Stimulated activated CD4-positive, alpha-beta T cell treated with anti-CD3 and anti-CD28 coated beads, Interleukin-2, amount 100 ng/mL, for 24 hours (primary cell): ENCODE data around the gene ZFHX3.

Experiments
- DNase-seq, 2 donors: peaks; one replicate each; pipeline ENCODE4 v3.0.0-alpha.2; 2020

Gene ZFHX3

DNA sequence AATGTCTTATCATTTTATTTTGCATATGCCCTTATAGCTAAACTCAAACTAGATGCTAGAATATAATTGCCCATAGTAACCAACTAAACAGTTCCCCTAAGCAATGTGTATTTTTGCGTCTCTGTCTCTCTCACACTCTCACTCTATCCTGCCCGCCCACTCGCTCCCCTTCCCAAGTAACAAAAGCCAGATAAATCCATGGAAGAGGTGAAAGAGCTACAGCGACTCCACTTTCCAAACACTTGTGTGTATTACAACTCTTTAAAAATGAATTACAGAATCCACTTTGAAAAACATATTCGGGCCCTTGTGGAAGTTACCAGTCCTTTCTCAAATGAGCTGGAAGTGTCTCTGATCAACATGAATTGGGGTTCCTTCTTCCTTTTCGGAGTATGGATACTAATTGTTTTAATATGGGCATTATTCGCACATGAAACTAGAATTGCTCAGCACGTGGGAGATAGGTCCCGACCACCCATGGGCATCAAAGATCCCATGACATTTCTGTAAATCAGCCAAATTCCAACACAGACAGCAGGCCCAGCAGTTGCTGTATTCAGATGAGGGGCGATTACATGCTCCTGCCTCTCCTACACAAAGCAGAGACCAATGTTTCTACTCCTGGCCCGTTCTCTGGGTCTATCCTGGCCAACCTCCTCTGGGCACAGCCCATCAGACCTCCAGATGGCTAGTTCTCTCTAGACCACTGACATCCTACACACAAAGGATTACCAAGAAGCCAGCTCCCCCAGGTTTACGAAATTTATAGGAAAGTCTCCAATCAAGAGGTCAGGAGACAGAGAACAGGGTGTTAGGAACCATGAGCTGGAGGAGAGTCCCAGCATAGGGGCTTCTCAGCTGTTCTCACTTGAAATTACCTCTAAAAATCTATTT lies 121.5 kb downstream of the ZFHX3 start:
- DNase-seq: no peak

DNA sequence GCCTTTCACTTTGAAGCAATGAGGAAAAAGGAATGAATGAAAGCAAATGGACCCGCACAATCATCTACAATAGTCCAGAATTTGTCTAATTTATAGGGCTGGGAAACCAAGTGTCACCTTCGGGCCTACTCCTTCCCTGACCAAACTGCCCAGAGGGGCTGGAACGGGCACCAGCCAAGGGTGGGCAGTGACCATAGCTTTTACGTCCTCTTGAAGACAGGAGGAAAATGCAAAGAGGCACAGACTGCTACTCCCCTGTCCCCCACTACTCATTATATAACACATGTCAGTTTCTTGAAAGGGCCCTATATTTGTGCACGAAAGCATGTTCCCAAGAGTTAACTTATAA lies 122.3 kb downstream of the ZFHX3 start:
- no peak for DNase-seq

DNA sequence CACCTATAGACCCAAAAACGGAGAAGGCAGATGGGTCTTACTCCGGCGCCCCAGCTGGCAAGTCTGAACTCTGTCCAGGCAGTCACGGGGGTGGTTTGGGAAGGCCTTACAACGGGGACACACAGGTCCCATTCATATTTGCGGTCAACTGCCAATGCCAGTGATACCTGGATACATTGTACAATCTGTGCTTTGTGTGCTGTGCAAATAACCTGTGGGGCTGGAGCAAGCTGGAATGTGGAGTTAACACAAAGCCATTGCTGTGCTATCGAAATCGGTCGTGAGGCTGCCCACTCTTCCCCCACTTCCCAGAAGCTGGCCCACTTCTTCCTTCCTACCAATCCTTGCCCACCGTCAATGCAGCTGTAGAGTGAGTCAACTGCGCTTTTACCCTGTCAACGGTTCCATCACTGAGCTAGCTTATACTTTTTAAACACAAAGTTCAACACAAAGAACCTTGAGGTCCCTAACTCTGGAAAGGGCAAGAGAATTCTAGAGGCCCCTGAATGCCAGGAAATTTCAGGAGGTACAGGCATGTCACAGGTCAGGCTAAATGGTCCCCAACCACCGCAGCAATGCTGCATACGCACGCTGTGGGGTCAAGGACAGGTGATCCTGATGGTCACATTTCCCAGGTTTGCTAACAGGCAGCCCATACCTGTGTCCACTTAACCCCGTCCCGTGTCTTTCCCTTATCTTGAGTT lies 122.8 kb downstream of the ZFHX3 start:
- no peak for DNase-seq

DNA sequence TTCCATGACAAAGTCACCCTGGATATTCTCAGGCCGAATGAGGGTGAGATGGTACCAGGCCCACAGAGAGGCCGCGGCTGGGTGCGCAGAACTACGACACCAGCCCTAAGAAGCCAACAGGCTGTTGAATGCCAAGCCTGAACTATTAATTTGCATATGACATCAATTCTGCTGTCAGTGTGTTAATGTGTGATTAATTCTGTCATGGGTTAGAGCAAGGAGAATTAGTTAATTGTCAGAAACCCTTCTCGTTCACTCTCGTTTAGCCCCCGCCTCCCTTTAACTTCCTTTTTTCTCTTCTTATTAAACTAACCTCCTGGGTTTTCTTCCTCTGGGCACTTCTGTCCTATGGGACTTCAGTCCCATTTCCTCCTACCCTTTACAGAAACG lies 123.4 kb downstream of the ZFHX3 start:
- DNase-seq: no peak

DNA sequence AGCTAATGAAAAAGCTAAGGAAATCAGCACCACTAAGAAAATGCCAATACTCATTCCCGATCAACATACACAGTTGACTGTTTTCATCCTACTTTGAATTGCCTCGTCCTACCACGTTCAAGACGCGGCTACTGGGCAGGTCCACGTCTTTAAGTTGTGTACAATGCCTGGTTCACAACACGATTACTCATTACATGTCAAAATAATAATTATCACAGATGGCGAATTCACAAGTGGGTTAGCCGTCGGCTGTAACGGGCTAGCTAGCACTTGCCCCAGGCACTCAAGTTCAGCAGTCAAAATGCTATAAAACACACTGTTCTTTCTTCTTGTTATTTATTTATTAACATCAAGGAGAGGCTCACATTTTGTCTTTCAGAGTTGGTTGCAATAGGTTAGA lies 124.2 kb downstream of the ZFHX3 start:
- DNase-seq: no peak

DNA sequence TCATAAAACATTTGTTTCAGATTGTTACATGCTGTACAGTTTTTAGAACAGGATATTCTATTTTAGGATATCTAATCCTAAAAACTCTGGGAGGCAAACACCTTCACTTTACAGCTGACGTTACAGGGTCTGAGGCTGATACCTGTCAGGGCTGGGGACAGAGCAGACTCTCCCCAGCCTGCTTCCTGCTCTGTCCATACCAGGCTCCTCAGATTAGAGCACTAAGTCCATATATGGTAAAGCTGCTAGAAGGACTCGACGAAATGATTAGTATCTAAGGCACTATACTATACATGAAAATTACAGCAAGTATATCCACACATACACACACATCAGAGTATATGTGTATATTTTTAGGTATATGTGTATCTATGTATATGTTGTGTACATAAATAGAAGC lies 125.2 kb downstream of the ZFHX3 start:
- DNase-seq: no peak

DNA sequence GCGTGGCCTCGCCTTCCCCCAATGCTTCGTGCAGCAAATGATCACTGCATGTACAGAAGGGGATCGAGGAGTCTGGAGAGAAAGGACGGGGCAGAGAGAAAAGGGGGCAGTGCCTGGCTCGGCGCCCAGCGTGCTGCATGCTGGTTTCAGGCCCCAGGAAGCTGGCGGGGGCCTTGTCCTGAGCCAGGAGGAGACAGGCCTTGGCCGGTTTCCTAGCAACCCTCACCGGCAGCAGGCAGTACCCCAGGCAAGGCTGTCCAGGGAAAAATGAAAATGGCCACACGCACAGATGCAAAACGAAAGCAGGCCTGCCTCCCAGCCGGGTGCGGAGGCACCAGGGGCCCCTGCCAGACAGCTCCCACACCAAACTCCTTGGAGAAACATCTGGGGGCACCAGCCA lies 126.3 kb downstream of the ZFHX3 start:
- DNase-seq: no peak

DNA sequence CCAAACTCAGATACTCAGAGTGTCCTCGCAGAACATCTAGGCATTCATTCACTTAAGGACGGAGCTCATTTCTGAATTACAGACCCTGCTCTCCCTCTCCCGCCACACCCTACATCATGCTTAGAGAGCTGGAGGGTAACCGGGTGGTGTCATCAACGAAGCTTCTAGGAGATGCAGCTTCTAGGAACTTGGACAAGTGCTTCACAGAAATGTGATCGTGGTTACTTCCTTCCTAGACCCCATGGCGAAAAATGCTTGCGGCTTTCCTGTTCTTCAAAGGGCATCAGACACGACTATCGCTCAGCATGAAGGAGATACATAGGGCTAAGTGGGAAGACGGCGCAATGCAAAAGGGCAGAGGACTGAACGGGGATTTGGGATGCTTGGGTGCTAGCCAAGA lies 126.8 kb downstream of the ZFHX3 start:
- no peak for DNase-seq

DNA sequence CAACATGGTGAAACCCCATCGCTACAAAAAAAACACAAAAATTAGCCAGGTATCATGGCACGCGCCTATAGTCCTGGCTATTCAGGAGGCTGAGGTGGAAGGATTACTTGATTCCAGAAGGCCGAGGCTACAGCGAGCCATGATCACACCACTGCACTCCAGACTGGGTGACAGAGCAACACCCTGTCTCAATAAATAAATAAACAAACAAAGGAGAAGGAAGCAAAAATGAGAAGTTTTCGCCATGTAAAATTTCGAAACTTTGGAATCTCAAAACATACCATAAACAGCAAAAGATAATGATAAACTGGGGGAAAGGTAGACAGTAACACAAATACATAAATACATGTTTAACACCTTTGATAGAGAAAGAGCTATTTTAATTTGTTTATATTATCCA lies 130.9 kb downstream of the ZFHX3 start:
- no peak for DNase-seq

DNA sequence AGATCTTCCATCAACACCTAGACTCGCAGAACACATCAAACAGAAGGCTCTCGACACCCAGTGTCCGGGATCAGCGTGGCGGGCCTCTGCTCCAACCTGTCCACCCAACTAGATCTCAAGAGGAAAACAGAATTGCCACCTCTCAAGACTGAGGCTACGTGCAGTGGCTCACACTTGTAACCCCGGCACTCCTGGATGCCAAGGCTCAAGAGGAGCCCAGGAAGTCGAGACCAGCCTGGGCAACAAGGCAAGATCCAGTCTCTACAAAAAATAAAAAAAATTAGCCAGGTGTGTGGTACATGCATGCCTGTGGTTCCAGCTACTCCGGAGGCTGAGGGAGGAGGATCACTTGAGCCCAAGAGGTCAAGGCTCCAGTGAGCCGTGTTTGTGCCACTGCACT lies 132.6 kb downstream of the ZFHX3 start:
- DNase-seq: no peak

DNA sequence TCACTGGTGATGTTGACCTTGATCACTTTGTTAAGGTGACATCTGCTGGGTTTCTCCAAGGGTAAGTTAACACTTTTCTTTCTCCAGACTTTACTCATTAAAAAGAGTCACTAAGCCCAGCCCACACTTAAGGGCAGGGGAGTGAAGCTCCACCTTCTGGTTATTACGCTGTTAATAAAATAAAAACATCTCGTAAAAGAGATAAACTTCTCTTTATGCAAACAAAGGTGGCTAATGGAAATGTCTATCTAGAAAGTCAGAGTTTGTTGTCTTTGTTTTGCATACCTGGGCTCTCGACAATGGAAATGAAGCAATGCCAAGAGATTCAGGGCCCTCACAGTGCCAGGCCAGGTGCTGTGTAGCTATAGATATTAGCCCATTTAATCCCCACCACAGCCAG lies 134.4 kb downstream of the ZFHX3 start:
- DNase-seq: no peak

DNA sequence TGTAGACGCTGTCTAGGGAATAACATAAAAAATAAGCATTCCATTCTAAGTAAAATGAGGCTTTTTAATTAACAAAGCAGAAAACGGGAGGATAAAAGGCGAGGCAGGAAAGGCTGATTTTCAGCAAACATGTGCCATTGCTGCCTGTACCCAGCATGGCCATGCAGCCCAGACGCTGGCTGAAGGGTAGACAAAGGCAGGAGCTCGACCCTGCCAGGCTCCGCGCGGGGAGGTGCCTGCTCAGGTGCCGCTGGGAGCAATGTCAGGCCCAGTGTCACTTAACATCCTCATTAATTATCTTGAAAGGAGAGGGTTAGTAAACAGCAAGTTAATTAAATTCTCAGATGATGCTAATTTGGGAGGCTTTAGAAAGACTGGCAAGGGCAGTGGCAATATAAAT lies 136.0 kb downstream of the ZFHX3 start:
- no peak for DNase-seq

DNA sequence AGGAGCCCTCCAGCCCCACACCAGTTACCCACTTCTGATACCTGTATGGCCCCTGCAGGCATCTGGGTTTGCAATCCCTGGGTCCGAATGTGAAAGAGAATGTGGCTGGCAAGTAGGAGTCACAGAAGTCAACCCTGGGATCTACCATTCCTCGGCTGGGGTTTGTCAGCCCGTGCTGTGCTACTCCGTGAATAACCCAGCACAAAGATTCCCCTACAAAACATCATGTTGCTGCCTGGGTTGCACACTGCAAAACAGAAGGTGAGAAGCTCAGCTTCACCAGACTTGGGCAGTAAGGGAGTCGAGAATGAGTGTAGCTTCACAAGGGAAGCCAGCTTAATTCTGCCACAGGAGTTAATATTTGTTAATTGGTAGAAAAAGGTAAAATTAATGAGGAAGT lies 137.1 kb downstream of the ZFHX3 start:
- no peak for DNase-seq

DNA sequence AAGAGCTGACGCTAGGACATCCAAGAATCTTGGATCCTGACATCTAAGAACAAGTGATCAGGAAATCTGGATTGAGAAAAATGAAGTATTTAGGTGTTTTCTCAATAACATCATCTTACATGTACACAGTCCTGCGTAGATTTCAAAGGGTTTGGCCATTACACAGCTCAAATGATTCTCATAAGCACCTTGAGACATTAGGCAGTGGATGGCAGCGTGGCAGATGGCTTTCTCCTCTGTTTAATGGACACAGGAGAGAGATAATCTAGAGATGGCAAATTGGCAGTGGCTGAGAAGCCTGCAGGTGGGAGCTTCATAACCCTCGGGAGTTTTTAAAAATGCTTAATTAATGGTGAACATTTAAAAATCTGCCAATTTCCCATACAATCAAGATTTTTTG lies 137.5 kb downstream of the ZFHX3 start:
- DNase-seq: no peak

DNA sequence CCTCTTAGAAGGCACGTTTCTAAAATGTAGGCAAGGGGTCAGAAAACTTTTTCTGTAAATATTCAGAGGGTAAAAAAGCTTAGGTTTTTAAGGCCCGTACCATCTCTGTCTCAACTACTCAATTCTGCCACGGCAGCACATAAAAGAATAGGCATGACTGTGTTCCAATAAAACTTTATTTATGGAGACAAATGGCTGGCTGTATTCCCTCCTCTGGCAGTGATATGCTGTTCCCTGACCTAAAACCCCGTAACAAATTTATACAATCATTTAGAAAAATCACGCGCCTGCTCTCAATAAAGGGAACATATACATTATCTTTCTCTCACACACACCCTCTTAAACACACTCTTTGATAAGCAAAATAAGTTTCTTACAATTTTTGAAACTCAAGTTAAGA lies 138.7 kb downstream of the ZFHX3 start:
- no peak for DNase-seq

DNA sequence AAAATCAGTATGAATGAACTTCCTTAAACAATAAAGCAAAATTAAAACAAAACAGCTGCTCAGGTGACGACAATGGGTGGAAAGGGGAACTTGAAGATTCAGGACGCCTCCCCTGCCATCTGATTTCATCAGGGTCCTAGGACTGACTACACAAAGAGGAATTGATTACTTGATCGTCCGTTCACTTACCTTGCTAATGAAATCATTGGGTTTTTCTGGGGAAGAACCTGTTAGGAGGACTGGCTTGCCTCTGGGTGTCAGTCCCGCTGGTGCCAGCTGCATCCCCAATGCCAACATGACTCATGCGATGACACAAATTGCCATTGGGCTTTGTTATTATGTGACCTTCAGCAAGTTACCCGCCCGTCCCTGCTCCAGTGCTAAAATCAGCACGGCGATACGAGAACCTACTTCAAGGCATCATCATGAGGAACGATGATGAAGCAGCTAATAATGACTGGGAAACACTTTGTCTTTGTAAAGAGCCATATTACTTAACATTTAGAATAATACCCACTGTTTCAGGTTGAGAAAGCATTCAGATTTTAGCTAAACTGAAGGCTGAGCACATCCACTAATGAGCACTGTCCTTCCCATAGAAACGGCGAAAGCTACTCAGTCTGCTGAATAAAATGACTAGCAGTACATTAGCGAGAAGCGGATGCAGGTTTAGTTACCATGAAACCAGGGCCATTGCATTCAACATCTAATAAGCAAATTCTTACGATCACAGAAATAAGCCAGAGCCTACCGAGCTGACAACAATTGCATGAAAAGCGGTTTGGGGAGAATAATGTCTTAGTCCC lies 139.4 kb downstream of the ZFHX3 start:
- DNase-seq: no peak

DNA sequence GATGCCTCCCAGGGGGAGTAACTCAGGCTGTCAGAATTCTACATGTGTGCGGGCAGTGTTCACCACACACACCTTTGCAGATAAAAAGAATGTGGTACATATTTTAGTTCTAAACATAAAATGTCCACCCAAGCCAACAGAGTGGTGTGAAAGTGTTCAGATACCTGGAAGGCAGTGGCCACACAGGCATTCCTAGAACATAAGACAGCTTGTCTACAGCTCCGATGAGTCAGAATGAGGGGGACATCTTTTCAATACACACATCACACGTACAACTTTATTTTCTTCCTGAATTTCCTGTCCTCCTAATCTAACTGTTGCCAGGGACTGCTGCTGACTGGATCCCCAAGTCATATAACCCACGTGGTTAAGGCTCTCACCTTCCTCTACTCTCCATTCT lies 142.3 kb downstream of the ZFHX3 start:
- no peak for DNase-seq

DNA sequence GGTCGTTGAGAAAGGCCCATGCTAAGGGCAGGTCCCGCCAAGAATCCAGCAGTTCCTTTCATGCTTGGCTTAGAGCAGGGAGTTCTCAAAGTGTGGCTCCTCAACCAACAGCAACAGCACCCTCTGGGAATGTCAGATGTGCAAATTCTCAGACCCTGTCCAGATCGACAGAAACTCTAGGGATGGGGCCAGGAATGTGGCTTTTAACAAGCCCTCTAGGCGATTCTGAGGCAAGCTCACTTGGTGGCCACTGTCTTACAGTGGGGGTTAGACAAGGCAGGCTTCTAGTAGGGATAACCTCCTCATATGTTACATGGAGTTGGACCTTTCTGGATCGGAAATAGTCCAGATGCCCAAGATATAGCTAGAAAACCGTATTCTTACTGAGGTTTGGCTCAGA lies 144.8 kb downstream of the ZFHX3 start:
- no peak for DNase-seq

DNA sequence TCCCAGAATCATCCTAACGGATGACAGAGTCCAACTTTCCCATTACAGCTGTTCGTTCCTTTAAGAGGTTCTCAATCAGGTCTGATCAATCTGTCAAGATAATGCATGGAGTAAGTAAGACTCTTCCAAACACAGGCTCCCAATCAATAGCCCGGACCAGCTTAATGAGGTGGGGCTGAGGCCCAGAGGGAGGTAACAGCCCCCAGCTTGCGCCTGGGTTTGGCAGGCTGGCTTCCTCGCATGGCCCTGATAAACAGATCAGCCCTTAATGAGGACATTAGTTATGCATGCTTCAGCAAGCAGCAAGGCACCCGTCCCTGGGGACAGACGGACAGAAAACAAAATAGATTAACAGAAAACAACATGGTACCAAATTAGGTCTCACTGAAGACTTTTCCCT lies 145.7 kb downstream of the ZFHX3 start:
- DNase-seq: no peak

DNA sequence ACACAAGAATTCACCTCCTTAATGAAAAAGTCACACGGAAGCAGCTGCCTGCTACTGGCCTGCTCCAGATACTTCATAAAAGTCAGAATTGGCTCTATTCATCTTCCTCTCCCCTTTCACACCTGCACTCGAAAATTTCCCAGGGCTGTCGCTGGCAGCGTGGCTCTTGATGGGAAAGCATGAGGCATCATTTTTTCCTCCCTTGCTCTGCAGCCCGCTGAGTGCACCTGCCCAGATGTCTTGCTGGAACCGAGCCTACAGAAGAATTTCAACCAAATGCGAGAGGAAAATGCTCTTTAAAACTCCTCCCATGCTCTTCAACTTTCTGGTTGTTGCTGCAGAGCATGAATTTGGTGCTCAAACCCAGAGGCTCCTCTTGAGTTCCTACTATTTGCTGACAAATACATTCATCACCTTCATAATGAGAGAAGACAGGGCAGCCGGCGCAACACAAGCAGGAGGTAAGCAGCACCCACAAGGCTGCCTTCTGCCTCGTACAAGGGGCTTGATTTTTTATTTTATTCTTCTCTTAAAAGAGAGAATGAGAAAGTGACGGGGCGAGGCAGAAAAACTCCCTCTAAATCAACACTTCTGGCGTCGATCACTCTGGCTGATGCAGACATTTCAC lies 146.8 kb downstream of the ZFHX3 start:
- no peak for DNase-seq

DNA sequence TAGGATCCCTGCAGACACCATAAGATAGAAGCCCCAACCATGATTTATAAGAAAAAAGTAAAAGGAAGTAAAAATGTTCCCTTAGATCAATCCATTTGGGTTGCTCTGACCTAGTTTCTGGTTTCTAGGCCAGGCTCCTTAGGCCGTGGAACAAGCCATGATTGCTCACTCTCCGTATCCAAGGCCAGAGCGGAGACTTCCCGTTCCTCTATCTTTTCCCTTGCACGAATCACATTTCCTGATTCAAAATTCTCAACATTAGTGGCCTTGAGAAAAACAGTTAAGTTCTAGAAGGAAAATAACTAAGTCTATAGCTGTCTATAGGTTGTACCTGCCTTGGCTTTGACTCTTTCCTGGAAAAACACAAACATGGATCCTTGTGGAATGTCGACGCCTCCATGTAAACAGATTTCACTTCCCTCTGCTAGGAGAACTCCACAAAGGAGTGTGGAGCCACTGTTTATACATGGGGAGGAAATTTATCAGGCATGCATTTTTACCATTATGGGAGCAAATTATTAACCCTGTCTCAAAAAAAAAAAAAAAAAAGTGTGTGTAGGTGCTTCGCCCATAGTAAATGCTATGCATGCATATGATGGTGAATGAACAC lies 149.6 kb downstream of the ZFHX3 start:
- DNase-seq: no peak

DNA sequence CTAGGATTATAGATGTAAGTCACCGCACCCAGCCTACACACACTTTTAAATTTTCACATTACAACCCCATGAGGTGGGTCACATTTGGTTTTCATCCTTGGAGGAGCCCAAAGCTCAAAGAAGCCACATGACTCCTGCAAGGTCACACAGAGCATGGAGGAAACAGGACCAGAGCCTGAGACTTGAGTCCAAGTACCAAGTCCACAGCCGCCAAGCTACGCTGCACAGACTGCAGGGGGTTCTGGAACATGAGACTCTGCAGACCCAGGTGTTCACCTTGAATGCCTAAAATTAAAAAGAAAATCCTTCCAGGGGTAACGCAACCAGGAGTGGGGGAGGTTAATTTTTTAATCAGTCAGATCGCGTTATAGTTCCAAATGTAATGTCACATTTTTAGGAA lies 150.2 kb downstream of the ZFHX3 start:
- DNase-seq: no peak
